Adipose tissue (tissue), 3 donors: ENCODE results near the gene ITGA4. TPM values are rescaled to one million over a fixed set of nuclear protein-coding genes. Genes with fewer than 3 reads are reported as not detected.

Source experiments
- H3K27ac ChIP-seq: one replicate; pipeline ENCODE4 v1.5.1; 2013; ENCODE audit warnings: low read depth, low read length
- WGBS, 3 donors: extraction: QIAGEN DNeasy Blood & Tissue Kit; methylation state at CpG; one replicate each; pipeline ENCODE4 v1.1.7; 2013; 5-methylcytosine and 5-hydroxymethylcytosine counted together
- polyA plus RNA-seq, 3 donors: library from polyadenylated mRNA; stranded (reverse); fragments of 200-250 nt; gene quantifications; one replicate each; pipeline ENCODE4 v1.2.3, GENCODE V29; 2013
- donor health status: healthy with polysubstance abuse.
- donor health status: Bipolar disorder and iron deficiency.
- donor health status: healthy.

The ITGA4 gene
- polyA plus RNA-seq, 3 donors, result 0.34 to 1.9 (median 0.70) TPM

DNA sequence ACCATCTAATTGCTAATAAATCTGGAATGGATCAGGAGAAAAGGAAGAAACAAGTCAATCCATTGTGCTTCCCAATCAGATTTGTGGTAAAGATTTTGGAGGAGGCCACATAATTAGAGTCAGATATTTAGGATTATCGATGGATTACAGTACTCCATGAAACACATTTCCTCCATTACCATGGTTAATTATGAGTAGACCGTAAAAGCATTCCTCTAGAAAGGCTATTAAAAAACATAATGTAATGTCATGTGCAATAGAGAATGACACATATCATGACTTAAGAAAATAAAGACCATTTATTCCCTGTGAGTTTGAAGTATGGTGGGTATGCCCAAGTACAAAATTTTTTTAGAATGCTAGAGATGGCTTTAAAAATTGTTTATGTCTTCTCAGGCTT is 96.1 kb downstream of the ITGA4 start:
- 85 to 94% (median 93%) methylated on average over 2 of the region's 2 CpGs for WGBS, 3 donors

DNA sequence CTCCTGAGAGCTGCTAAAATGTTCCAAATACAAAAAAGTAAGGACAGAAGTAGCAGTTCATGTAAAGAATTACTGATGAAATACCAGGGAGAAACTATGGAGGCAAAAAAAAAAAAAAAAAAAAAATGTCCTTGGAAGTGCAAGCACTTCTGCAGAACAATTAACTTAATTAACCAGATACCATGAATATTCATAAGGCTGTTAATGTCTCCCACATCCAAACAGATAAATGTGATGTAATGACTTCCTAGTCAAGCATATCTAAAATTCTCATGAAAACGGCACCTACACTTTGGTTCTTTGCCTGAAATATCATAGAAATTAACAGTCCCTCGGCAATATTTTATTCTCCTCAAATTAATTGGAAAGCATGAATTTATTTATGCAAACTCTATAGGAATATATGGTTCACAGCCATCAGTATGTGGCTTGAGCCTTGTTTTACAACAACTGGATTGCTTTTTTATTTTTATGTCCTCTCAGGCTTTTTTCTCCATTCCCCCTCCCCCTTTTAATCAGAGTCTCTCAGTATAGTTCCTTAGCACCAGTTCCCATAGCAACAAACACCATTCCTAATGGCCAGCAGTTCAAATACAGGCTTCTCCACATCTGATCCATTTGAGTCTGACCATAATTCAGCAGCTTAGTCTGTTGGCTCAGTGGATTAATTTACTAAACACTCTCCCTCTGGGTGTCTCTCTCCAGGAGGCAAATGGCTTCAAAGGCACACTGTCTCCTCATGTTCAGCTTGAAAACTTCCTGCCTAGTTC is 97.1 kb downstream of the ITGA4 start:
- no peak overlapping the region for H3K27ac ChIP-seq
- 74 to 88% (median 82%) methylated on average over 2 of the region's 2 CpGs for WGBS, 3 donors

More for the DNA sequence above, 96.1 kb downstream of the ITGA4 start:
- H3K27ac ChIP-seq, result no peak overlapping the region

DNA sequence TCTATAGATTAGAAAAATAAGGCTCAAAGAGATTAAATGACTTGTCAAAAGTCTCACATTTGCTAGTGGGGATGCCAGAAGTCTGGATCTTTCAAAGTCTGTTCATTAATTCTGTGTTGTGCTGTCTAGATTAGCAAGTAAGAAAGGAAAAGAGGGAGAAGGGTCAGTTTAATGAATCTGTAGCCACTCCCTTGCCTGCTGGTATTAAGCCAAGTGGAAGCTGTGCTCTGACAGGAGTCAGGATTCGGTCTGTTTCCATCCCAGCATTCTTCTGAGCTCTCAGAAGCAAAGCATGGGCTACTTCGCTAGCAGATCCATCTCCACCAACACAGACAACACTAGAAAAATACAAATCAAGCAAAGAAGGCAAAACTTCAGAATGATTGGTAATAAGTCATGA is 101.2 kb downstream of the ITGA4 start:
- 72 to 79% (median 74%) methylated on average over 2 of the region's 2 CpGs for WGBS, 3 donors
- no peak overlapping the region for H3K27ac ChIP-seq

DNA sequence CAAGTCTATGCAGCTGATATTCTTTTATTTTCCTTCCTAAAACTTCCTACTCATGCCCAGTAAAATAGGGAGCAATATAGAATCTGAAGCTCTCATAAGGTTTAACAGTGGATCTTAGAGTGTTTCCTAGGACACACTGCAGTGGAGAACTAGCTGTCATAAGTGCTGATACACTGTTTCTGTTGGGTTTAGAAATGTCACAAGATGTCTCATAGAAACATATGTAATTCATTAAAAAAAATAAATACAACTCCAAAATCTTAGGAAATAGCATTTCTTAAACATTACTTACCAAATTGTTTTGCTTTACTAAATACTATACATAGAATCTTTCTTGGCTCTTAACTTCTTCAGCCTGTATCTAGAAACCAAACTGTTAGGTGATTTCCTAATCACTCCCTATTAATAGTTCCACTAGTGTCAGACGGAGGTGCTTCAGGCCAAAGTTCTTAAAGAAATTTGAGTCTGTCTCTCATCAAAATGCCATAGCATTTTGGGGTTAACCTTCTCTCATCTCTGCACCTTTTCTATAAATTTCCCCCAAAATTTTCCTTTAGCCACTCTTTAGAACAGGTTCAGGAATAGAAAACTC is 106.0 kb downstream of the ITGA4 start:
- 49 to 62% (median 58%) methylated on average over 1 of the region's 1 CpG for WGBS, 3 donors
- no peak overlapping the region for H3K27ac ChIP-seq

DNA sequence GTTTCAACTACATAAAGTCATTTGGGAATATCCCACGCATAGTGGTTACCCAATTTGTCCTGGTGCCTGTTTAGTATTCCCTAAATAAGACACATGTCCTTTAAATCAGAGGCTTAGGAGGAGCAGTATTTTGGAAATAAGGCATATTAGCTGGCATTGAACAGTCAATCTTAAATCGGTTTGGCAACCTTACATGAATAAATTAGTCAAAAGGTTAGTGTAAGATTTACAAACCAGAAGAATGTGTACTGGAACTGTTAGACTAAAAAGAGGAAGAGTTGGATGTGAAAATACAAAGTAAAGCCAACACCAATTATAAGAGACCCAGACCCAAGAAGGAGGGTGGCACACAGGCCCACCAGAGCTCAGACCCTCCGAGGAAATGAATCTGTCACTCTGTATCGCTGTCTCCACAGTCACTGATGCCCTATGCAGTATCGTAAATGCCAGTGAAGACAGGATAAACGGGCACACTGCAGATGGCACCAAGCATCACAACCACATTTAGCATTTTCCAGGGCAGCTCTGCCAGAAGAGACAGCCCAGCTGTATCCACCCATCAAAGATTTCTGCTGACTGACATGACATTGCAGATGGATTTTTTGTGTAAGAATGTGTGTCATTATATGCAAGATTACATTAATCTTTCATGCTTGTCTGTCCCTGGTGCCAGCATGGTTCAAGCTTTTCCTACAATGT is 109.3 kb downstream of the ITGA4 start:
- 74 to 83% (median 78%) methylated on average over 6 of the region's 6 CpGs for WGBS, 3 donors
- no peak overlapping the region for H3K27ac ChIP-seq

DNA sequence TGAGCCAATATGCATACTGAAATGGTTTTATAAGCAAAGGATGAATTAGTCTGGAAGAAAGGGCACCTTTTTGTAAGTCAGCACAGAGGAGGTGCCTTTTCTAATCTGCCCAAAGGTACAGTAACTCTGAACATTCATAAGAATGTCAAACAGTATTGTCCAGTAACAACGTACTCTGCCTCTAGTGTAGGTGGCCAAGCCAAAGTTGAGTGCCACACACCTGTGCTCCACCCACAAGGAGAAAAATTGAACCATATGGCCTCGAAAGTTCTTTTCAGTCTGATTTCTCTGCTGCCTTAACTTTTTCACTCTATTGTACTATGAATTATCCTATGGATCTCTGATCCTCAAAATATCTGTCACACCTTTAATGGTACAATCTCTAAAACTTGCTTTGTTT is 112.9 kb downstream of the ITGA4 start:
- WGBS, 3 donors, result 59 to 87% (median 83%) methylated on average over 2 of the region's 2 CpGs

DNA sequence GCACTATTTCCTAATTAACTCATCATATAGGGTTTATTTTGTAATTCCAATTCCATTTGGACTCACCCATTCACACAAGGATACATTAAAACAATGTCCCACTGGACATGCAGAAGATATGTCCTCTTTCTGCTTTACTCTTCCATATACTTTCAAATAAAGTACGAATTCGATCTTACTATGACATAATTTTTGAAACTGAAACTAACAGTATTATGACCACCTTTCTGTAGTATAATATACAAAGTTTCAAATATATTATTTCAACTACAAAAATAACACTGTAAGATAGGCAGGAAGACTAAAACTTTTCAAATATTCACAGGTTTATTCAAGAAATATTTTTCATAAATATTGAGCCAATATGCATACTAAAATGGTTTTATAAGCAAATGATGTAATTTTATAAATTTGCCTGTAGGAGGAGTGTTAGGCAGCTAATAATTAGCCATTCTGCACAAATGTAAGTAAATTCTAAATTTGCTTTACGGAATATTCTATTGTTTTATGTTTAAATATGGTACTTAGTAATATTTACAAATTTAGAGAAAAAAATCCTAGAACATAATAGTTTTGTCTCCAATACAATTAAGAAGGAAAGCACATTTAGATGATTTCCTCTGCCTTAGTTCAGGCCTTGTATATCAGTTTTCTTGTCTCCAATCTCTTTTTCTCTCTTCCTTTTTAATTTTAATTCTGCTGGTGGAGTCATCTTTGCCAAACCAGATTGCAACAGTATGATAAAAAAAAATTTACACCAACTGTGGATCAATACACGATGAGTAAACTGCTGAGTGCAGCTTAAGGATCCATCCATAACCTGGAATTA is 113.9 kb downstream of the ITGA4 start:
- 71 to 79% (median 73%) methylated on average over 4 of the region's 4 CpGs for WGBS, 3 donors
- H3K27ac ChIP-seq, result no peak overlapping the region

More for the DNA sequence above, 112.9 kb downstream of the ITGA4 start:
- H3K27ac ChIP-seq, result no peak overlapping the region

DNA sequence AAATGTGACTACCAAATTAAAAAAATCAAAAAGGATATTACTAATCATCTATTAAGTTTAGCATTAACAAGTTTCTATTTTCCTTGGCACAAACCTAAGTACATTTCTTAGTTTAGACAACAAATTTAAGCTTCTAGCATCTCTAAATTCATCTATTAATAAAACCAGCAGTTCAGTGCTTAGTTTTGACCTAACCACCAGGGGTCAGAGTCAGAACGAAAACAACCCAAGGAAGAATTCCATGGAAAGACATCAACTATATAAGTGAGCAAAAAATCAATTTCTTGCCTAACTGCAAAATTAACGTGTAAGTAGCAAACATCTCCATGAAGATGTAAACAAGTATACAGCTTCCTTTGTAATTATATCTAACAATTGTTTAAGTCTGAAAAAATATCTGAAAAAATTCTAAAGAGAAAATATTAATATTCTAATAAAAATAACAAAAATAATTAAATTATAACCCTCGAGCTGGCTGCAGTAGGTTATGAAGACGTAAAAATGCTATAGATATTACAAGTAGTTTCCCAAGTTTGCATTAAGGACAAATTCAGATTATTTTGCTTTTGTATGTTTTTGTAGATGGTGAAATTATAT is 116.1 kb downstream of the ITGA4 start:
- 28 to 47% (median 46%) methylated on average over 4 of the region's 4 CpGs for WGBS, 3 donors
- no peak overlapping the region for H3K27ac ChIP-seq

DNA sequence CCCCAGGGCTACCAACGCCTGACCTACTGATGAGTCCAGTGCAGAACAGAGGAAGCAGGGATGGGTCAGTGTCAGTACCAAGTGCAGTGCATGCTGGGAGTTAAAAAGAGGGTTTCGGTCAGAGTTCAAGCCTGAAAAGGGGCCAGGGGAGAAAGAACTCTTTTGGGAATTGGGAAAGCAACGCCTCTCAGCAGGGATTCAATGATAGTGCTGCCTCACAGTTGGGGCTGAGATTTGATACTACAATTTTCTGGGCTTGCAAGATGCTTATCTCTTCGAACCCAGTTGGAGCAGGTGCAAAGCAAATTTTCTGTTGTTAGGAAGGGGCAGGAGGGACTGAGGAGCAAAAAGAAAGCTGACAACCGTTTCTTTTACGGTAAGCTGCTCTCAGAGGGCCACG is 117.1 kb downstream of the ITGA4 start:
- WGBS, 3 donors, result 68 to 77% (median 74%) methylated on average over 7 of the region's 7 CpGs
- H3K27ac ChIP-seq, result no peak overlapping the region

DNA sequence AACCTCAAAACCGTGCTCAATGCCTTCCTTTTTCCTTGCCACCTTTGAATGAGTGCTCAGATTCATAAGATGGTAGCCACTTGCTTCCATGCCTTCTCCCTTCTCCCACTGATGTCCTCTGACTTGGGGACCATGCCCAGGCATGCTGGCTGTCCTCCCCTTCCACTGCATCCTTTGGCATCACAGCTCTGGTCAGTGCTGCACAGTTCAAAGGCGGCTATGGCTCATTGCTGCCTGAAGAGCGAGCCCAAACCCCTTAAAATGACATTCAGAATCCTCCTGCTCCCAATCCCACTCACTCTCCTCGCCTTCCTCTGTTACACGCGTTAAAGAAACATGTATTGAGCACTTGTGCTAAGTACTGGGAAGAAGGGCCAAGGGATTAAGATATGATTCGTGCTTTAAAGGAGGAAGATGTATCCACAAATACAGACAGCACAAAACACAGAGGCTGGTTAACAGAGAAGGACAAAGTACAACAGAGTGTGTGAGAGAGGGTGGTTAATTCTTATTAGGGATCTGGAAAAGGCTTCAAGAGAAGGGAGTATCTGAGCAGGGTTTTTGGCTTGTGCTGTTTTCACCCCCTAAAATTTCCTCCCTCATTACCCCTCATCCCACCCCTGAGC is 118.0 kb downstream of the ITGA4 start:
- 76 to 78% (median 77%) methylated on average over 7 of the region's 7 CpGs for WGBS, 3 donors

DNA sequence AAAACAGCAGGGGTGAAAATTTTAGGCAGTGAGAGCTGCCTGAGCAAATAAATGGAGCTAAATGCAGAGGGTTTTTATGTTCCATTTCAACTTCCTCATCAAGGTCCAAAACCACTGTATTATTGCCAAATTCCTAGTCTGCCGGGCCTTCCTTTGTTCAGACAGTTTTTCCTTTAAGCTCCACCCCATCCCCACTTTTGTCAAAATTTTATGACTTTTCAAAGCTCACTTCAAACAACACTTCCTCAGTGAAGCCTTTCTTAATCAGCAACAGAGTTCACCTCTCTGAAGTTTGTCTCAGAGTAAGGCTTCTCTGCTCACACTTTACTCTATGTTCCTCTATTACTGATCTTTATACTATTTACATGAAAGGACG is 118.5 kb downstream of the ITGA4 start:
- no peak overlapping the region for H3K27ac ChIP-seq
- WGBS, 3 donors, result 41 to 60% (median 42%) methylated on average over 2 of the region's 2 CpGs

More for the DNA sequence above, 118.0 kb downstream of the ITGA4 start:
- H3K27ac ChIP-seq, result no peak overlapping the region

DNA sequence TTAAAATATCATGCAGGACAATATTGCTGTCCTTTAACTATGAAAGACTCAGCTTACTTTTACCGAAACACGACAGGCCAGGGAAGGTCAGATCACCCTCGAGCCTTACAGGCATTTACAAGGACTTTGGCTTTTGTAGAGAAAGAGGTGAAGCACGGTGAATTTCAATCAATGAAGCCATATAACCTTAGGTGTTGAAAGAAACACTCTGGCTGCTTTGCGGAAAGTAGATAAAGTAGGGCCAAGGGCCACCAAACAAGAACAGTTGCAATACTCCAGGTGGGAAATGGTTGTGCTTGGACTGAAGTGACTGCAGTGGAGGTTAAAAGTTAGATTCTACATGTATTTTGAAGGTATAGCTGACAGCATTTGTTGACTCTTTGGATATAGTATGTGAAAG is 119.2 kb downstream of the ITGA4 start:
- WGBS, 3 donors, result 77 to 86% (median 82%) methylated on average over 5 of the region's 5 CpGs
- H3K27ac ChIP-seq, result no peak overlapping the region

DNA sequence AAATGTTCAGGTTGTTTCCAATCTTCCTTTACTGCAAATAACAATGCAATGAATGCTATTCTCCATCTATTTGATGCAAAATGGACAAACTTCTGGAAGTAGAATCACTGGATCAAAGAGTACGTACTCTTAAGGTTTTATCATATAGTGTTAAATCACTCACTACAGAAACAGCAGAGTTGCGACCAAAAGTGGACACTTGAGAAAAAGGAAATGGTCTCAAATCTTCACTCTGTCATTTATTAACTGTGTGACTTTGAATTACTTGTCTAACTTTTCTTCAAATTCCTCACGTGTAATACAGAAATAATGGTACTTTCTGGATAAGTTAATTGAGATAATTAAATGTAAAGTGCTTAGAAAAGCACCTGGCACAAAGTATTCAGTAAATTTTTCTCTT is 121.6 kb downstream of the ITGA4 start:
- WGBS, 3 donors, result 56 to 72% (median 58%) methylated on average over 3 of the region's 3 CpGs
- H3K27ac ChIP-seq, result no peak overlapping the region

DNA sequence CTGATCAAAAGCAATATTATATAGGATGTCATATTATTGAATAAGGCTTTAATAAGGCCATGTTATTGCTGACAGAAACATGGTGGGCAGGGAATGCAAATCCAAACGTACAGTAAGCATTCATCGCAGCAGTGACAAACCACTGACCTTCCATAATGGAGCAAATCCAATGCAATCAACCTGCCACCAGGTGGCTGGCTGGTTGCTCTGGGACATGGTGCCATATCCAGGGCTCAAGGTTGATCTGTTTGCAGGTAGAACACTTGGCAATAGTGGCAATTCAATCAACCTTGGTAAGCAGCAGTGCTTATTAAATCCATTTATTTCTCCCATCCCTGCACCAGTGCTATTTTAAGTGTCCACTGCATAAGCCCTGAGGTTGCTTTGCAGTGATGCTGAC is 124.3 kb downstream of the ITGA4 start:
- WGBS, 3 donors, result 67 to 83% (median 80%) methylated on average over 2 of the region's 2 CpGs

DNA sequence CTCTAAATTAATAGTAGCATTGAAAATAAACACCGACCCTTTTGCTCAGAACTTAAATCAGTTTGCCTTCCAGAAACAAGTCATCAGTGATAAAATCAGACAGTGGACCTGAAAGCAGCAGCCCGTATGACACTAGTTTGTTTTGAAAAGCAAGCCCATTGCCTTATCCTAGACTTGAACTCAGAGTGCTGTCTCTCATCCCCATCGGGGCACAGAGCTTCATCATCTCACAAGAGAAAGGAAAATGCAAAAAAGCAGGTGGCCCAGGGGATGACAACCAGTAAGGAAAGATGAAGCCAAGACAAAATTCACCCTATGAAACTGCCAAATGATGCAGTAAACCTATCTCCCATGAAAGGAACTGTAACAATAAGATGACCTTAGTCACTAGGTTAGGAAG is 128.5 kb downstream of the ITGA4 start:
- 53 to 75% (median 63%) methylated on average over 3 of the region's 3 CpGs for WGBS, 3 donors

More for the DNA sequence above, 124.3 kb downstream of the ITGA4 start:
- no peak overlapping the region for H3K27ac ChIP-seq

More for the DNA sequence above, 128.5 kb downstream of the ITGA4 start:
- no peak overlapping the region for H3K27ac ChIP-seq
